T-helper 9 cell (primary cell): ENCODE measurements around the gene TRMT112.
A peak's percentile ranks its signal among the peaks of the same experiment; 100 is the strongest.

Source experiments
- DNase-seq: peaks from one replicate; pipeline ENCODE4 v3.0.0-alpha.2; 2020

TRMT112 gene

DNA sequence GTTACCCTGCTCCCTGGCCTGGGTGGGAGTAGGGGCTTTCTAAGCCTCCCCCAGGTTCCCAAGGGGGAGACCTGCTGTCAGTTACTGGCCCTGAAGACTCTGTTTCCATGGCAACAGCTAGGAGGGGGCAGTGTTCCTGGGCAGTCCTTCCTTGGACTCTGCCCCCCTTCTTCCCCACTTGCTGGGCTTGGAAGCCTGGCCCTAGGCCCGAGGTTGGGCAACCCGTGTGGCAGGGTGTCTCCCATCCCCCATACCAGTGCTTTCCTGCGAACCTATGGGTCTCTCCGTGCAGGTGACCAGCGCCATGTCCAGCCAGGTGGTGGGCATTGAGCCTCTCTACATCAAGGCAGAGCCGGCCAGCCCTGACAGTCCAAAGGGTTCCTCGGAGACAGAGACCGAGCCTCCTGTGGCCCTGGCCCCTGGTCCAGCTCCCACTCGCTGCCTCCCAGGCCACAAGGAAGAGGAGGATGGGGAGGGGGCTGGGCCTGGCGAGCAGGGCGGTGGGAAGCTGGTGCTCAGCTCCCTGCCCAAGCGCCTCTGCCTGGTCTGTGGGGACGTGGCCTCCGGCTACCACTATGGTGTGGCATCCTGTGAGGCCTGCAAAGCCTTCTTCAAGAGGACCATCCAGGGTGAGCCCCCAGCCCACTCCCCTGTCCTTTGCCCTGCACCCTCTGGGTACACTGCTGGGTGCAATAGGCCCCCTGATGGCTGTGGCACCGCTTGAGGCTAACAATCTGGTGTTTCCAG, 10.3 kb downstream of the TRMT112 start:
- no peak for DNase-seq

DNA sequence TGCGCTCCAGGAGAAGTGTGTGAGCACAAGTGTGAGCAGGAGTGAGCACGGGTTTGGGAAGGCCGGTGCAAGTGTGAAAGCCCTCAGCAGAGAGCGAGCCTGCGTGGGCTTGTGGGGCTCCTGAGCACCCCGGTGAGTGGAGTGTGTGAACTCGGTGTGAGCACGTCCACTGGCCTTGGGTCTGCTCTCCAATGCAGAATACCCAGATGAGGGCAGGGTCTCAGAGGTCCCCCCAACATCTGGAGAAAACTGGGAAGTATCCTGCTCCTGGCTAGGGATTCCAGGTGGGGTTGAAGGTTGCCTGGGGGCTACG, 10.8 kb downstream of the TRMT112 start:
- DNase-seq, result no peak

DNA sequence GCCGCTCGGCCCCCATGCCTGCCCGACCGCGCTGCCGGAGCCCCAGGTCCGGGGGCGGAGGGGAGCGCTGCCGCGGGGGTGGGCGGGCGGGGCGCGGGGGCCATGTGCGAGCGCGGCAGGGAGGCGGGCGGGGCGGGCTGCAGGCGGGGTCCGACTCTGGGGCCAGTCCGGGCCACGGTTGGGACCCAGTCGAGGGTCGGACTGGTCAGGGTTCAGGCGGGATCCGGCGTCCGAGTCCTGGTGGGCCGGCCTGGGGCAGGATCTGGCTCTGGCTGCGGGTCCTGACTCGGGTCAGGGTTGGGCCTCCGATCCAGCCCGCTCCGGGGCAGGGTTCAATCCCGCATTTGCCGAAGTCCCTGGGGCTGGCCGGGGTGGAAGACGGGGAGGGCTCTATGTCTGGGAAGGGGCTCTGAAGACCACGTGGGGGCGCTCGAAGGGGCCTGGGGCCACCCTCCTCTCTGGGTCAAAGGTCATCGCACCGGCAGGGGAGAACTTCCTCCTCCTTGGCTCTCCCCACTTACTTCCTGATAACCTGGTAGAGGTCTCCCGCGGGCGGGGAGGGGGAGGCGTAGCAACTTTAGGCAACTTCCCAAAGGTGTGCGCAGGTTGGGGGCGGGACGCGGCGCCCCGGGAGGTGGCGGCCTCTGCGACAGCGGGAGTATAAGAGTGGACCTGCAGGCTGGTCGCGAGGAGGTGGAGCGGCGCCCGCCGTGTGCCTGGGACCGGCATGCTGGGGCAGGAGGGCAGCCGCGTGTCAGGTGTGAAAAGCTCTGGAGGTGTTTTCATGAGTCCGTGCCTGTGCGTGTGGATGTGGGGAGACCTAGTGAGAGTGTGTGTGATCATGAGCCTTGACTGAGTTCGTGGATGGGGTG, 11.4 kb downstream of the TRMT112 start:
- peak; percentile 50 for DNase-seq

- peak; percentile 99 for DNase-seq
Observed at GRCh38 chr11:64305075-64305690, 12.2 kb downstream of the TRMT112 start, which contains the start of gene ESRRA. ESRRA (plus strand) TSS chr11:64305524; CDS start chr11:64307180, 1,656 bp downstream.

DNA sequence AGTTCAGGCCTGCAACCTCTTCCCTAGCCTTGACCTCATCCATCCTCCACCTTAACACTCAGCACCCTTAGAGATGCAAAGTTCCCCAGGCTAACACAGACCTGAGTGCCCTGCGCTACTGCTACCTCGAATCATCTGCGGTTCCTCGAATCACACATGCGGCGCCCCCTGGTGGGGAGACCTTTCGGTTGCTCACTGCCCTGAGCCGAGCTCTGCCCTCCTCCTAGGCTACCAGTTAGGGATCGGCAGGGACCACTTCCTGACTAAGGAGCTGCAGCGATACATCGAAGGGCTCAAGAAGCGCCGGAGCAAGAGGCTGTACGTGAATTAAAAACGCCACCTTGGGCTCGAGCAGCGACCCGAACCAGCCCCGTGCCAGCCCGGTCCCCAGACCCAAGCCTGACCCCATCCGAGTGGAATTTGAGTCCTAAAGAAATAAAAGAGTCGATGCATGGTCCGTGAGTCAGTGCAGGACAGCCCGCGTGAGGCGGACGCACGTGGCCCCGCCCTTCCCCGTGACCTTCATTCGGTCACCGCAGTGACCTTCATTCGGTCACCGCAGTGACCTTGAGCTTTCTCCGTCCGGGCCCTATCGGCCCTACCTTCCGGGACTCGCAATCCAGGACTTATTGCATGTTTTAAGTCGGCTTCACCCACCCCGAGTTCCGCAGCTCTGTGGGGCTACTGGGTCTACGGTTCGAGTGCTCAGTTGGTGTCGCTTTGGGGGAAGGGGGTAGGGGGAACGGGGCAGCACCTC, 12.9 kb downstream of the TRMT112 start:
- DNase-seq, result peak; percentile 97

DNA sequence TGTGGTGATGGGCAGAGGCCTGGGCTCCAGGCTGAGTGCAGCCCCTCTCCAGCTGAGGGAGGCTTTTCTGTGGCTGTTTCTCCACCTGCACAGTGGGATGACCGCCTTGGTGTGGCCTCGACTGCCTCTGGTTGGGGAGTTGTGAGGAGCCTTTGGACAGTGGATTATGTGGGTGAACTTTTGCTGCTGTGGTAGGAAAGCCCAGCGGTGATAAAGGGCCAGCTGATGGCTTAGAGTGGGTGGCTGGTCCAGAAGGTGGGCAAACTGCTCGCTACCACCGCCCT, 13.4 kb downstream of the TRMT112 start:
- DNase-seq, result no peak

- no peak for DNase-seq
Observed at GRCh38 chr11:64303109-64304031, 14.0 kb downstream of the TRMT112 start.

- no peak for DNase-seq
Observed at GRCh38 chr11:64299847-64300648, 17.3 kb downstream of the TRMT112 start, which contains the start of gene CATSPERZ. CATSPERZ (plus strand) TSS chr11:64300358; CDS start chr11:64300411, 53 bp downstream.

DNA sequence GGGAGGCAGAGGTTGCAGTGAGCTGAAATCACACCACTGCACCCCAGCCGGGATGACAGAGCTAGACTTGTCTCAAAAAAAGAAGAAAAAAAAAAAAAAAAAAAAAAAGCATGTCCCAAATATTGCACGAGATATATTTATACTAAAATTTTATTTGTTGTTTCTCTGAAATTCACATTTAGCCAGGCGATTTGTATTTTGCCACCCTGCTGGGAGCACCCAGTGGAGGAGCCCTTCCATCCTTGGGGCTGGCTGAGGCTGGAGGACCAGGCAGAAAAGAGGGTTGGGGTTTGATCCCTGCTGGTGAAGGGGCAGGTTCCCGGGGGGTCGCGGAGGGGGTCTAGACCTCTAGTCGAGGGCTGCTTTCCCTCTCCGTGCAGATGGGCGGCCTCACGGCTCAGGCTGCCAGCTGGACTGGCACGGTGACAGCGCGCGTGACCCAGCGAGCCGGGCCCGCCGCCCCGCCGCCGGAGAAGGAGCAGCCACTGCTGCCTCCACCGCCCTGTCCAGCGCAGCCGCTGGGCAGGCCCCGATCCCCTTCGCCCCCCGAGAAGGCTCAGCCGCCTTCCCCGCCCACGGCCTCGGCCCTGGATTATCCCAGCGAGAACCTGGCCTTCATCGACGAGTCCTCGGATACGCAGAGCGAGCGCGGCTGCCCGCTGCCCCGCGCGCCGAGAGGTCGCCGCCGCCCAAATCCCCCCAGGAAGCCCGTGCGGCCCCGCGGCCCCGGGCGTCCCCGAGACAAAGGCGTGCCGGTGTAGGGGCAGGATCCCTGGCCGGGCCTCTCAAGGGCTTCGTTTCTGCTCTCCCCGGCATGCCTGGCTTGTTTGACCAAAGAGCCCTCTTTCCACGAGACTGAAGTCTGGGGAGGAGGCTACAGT, 18.2 kb downstream of the TRMT112 start:
- no peak for DNase-seq

DNA sequence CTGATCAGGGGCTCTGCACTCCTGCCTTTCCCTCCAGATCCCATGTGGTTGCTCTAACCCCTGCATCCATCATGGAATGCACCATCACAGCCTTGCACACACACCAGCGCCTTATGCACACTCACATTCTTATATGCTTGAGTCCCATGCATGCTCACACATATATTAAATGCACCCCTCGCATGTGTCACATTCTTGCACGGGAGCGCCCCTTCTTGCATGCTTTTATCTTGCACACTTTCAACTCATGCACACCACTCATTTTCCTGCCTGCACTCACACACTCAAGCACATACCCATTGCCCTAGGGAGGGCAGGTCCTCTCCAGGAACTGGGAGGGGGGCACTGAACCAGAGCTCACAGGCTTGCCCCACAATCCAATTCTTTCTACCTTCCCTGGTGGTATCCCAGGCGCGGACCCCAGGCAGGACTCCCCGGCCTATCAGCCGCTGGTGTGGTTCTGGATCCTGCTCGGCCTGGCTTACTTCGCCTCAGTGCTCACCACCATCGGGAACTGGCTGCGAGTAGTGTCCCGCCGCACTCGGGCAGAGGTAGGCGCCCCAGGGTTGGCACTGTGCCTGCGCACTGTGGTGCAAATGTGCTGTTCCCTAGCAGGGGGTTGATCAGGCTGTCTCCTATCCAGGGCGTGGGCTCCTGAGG, 19.5 kb downstream of the TRMT112 start:
- DNase-seq, result no peak

- no peak for DNase-seq
Observed at GRCh38 chr11:64296830-64297698, 20.3 kb downstream of the TRMT112 start.

DNA sequence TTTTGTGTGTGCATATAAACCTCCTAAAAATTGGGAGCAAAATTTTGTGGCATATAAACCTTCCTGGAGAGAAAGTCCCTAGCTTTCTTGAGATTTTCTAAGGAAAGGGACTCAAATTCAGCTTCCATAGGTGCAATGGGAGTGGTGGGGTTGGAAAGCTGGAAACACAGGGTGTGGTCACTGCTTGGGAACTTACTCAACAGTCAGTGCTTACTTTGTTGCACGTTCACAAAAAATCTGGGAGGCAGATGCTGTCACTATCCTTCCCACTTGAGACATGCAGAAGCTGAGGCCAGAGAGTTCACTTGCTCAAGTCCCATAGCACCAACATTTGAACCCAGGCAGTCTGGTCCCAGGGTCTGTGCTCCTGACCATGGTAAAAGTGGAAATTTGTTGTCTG, 21.1 kb downstream of the TRMT112 start:
- no peak for DNase-seq

GRCh38 chr11:64295760-64296159, 21.6 kb downstream of the TRMT112 start:
- no peak for DNase-seq

- no peak for DNase-seq
Observed at GRCh38 chr11:64294774-64295173, 22.6 kb downstream of the TRMT112 start.

DNA sequence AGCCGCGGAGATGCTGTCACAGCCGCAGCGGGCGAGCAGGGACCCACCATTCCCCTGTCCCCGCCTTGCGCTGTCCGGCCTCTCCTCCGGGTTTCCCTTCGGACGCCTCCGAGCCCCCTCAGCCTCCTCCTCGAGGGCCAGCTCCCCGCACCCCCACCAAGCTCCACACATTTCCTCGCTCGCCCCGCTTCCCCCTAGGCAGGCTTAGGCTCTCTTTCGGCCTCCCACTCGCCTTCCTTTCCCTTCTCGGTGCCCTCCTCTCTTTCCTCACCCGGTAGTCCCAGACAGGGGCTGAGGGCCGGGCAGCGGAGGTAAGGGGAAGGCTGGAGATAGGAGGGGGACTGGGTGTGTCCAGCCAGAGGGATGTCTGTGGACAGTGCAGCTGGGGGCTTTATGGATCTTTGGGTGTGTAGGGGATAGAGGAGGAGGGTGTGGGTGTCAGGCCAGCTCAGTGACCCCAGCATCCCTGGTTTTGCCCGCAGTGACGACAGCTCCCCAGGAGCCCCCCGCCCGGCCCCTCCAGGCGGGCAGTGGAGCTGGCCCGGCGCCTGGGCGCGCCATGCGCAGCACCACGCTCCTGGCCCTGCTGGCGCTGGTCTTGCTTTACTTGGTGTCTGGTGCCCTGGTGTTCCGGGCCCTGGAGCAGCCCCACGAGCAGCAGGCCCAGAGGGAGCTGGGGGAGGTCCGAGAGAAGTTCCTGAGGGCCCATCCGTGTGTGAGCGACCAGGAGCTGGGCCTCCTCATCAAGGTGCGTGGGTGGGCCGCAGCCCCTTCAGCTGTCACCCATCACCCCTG, 24.7 kb downstream of the TRMT112 start:
- DNase-seq, result no peak

DNA sequence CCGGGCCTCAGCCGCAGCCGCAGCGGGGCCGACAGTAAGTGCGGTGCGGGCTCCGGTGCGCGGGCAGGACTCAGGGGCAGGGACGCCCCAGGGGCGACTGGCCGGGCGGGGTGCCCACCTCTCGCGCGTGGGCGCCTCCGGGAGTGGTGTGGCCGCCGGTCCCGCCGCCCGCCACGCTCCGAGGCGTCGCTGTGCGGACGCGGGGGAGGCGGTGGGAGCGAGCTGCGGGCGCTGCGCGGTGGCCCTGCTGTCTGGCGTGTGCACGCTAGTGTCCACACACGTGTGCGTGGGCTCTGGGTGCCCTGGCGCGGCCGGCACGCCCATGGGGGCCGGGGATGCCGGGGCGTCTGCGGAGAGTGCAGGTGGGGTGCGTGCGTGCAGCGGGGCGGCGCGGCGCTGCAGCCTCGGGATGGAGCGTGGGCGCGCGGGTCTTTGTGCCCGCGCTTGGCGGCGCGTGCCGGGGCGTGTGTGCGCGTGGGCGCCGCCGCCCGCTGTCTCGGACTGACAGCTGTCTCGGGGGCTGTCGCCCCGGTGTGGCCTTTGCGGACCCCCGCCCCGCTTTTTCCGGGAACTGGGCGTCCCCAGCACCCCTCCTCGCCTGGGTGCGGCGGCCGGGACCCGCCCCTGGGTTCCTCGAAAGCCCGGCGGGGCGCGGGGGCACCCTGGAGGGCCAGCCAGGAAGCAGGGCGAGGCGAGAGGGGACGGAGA, 25.5 kb downstream of the TRMT112 start:
- no peak for DNase-seq

GRCh38 chr11:64291262-64291751, 26.1 kb downstream of the TRMT112 start, which contains the start of gene KCNK4:
KCNK4 (plus strand) TSS chr11:64291302; CDS start chr11:64293019, 1,717 bp downstream.
- no peak for DNase-seq
